Activated CD4-positive, CD25-positive, alpha-beta regulatory T cell treated with anti-CD3 and anti-CD28 coated beads, Interleukin-2, amount 50 U/mL, for 16 hours (primary cell): ENCODE results near the gene ZXDA.

Source experiments
- DNase-seq: peaks from one replicate; pipeline ENCODE4 v3.0.0-alpha.2; 2020; ENCODE audit warnings: low read depth, low spot score

The ZXDA gene

DNA sequence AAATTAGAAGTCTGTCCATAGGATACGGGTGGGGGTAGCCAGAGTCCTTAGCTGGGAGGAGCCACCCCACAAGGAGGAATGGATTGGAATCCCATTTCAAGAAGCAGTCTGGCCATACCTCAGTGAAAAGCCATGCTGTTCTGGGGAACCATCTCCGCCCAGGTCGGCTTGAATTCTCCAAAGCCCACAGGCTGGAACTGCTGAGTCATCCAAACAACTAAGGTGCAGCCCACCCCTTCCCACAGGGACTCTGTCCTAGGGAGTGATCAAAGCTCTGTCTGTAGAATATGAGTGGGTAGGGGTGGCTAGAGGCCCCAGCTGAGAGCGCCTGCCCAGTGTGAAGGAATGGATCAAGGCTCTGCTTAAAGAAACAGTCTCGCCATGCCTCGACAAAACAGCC is 38.8 kb downstream of the ZXDA start:
- no peak for DNase-seq
